Measurements from ENCODE around the gene TSR3.

GRCh38 chr16:1364510-1364909, 12.8 kb upstream of the TSR3 start:
- TF ChIP-seq FOXM1 (IDR thresholded peaks at IDR 0.05; ENCODE audit: borderline replicate concordance): no peak
- TF ChIP-seq CTBP1 (IDR thresholded peaks at IDR 0.05; ENCODE audit: borderline replicate concordance): no peak
- no peak for TF ChIP-seq TARDBP (IDR thresholded peaks at IDR 0.05)
- TF ChIP-seq SP1 (IDR thresholded peaks at IDR 0.05): no peak
- TF ChIP-seq PKNOX1 (IDR thresholded peaks at IDR 0.05): no peak
- TF ChIP-seq FOXA1 (IDR thresholded peaks at IDR 0.05): no peak
- TF ChIP-seq FOXK2 (IDR thresholded peaks at IDR 0.05): no peak
- no peak for TF ChIP-seq L3MBTL2 (conservative IDR thresholded peaks at IDR 0.05)
- no peak for TF ChIP-seq ELF4 (IDR thresholded peaks at IDR 0.05)
- no peak for TF ChIP-seq ZNF384 (IDR thresholded peaks at IDR 0.05)
- TF ChIP-seq LEF1 (IDR thresholded peaks at IDR 0.05; ENCODE audit: borderline replicate concordance): no peak
- no peak for TF ChIP-seq SUZ12 (IDR thresholded peaks at IDR 0.05)
- no peak for TF ChIP-seq HDGF (IDR thresholded peaks at IDR 0.05; ENCODE audit: borderline replicate concordance)
